Duodenal mucosa (tissue), 2 donors: ENCODE measurements around the gene COL12A1.

Experiments
- H3K27ac ChIP-seq: one replicate; pipeline ENCODE4 v1.7.0; 2013; ENCODE audit warnings: low read depth, low read length
- H3K27me3 ChIP-seq, 2 donors: one replicate each; pipeline ENCODE4 v1.7.0; 2013; ENCODE audit warnings: low read length in 2 of 2, control low read depth in 1 of 2; ENCODE audit not compliant: insufficient read depth in 2 of 2, control insufficient read depth in 1 of 2
- H3K36me3 ChIP-seq, 2 donors: one replicate each; pipeline ENCODE4 v1.7.0; 2013; ENCODE audit warnings: low read length in 2 of 2, control low read depth in 1 of 2; ENCODE audit not compliant: insufficient read depth in 2 of 2, control insufficient read depth in 1 of 2
- H3K4me1 ChIP-seq, 2 donors: one replicate each; pipeline ENCODE4 v1.7.0; 2013; ENCODE audit warnings: low read length in 2 of 2, control low read depth in 1 of 2; ENCODE audit not compliant: insufficient read depth in 2 of 2, control insufficient read depth in 1 of 2
- H3K4me3 ChIP-seq, 2 donors: one replicate each; pipeline ENCODE4 v1.7.0; 2013; ENCODE audit warnings: low read length in 2 of 2, low read depth in 1 of 2
- H3K9ac ChIP-seq, 2 donors: one replicate each; pipeline ENCODE4 v1.7.0; 2013; ENCODE audit warnings: low read length in 2 of 2, low read depth in 1 of 2
- H3K9me3 ChIP-seq, 2 donors: one replicate each; pipeline ENCODE4 v1.7.0; 2013; ENCODE audit warnings: low read length in 2 of 2, control low read depth in 1 of 2; ENCODE audit not compliant: control insufficient read depth in 1 of 2

COL12A1 gene

DNA sequence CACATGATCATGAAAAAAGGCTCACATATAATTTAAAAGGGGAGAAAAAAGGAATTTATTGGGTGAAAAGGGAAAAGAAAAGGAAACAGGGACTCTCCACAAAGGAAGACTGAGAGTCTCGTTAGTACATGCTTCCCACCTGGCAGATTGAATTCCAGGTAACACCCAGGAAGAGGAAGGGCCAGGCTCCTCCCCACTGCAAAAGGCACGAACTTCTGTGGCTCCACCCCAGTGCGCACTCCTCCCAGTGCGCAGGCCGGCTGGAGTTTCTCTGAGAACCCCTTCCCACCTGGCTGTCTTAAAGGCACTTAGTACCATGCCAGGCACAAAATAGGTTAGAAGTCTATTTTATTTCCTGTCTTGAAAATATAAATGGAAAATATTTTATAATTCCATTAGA lies 129.8 kb downstream of the COL12A1 start:
- H3K9me3 ChIP-seq = no peaks in the 10 kb centered on the region
- H3K4me3 ChIP-seq = no peak overlapping the region
- no peak overlapping the region for H3K9ac ChIP-seq
- no peaks in the 10 kb centered on the region for H3K4me1 ChIP-seq
- no peaks in the 10 kb centered on the region for H3K36me3 ChIP-seq
- no peak overlapping the region for H3K27ac ChIP-seq
- H3K27me3 ChIP-seq = no peaks in the 10 kb centered on the region

DNA sequence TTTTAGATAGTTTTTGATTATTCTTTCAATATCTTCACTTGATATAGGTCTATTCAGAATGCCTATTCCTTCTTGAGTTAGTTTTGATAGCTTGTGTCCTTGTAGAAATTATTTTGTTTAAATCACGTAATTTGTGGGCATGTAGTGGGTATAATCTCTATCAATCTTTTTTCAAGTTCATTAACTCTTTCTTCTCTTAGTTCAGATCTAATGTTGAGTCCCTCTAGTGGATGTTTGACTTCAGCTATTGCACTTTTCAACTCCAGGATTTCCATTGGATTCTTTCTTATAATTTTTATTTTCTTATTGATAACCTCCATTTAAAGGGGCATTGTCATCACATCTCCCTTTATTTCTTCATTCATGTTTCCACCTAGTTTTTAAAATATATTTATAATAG lies 135.6 kb downstream of the COL12A1 start:
- H3K4me3 ChIP-seq = no peak overlapping the region

DNA sequence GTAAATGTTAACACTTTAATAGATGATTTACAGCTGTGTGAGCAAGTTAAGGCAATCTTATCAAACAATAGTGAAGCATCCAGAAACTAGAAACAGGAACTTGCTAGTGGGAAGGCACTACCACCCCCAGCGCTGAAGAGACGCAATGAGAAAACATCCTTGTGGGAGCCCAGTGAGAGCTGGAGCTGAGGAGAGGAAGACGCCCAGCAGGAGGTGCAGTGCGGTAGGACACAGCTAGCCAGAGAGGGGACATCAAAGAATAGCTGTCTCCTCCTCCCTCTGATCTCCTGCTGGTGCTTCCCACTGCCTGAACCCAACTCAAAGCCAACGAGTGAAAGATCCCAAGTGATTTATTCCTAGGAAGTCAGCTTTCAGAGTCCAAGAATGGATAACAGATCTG lies 140.3 kb downstream of the COL12A1 start:
- no peaks in the 10 kb centered on the region for H3K4me1 ChIP-seq
- no peaks in the 10 kb centered on the region for H3K9me3 ChIP-seq
- H3K27ac ChIP-seq = no peak overlapping the region

More for the DNA sequence above, 135.6 kb downstream of the COL12A1 start:
- H3K4me1 ChIP-seq = no peaks in the 10 kb centered on the region
- no peaks in the 10 kb centered on the region for H3K36me3 ChIP-seq
- no peak overlapping the region for H3K27ac ChIP-seq
- H3K27me3 ChIP-seq = no peaks in the 10 kb centered on the region
- H3K9me3 ChIP-seq = no peaks in the 10 kb centered on the region
- H3K9ac ChIP-seq = no peak overlapping the region

DNA sequence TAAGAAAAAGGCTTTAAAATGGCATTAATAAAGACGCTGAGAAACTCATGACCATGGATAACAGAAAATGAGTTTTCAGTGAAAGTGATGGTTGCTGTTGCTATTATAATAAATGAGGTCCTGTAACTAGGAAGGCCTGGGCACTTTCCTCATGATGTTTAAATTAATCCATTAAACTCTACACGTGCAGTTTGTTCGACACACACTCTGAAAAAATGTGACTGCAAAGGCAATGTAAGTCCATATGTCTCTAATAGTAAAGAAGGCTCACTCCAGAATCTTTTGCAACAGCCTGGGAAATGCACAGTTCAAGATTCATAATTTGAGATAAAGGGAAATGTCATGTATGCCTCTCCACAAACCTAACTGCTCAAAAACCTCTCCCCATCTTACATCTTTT lies 153.4 kb downstream of the COL12A1 start:
- H3K9ac ChIP-seq = no peak overlapping the region
- H3K27me3 ChIP-seq = no peaks in the 10 kb centered on the region
- no peaks in the 10 kb centered on the region for H3K4me1 ChIP-seq
- H3K27ac ChIP-seq = no peak overlapping the region
- no peak overlapping the region for H3K4me3 ChIP-seq
- no peaks in the 10 kb centered on the region for H3K9me3 ChIP-seq
- H3K36me3 ChIP-seq = no peaks in the 10 kb centered on the region

More for the DNA sequence above, 140.3 kb downstream of the COL12A1 start:
- no peaks in the 10 kb centered on the region for H3K36me3 ChIP-seq
- H3K27me3 ChIP-seq = no peaks in the 10 kb centered on the region
- no peak overlapping the region for H3K4me3 ChIP-seq
- H3K9ac ChIP-seq = no peak overlapping the region

DNA sequence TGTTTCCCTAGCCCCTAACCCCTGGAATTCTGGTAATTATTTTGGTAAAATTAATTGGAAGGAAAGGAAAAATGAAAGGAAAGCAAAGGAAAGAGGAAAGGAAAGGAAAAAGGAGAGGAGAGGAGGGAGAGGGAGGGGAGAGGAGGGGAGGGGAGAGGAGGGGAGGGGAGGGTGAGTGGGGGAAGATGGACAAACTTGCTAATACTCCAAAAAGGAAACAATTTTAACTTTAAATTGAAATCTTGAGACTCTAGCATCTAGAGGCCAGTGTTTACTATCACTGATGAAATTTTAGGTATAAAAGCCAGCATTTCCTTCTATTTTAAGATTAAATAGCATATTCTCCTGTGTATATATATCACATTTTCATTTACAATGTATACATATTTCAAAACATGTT lies 156.5 kb downstream of the COL12A1 start:
- Histone ChIP-seq H3K9ac (no peak overlapping the region), H3K27ac (no peak overlapping the region)

DNA sequence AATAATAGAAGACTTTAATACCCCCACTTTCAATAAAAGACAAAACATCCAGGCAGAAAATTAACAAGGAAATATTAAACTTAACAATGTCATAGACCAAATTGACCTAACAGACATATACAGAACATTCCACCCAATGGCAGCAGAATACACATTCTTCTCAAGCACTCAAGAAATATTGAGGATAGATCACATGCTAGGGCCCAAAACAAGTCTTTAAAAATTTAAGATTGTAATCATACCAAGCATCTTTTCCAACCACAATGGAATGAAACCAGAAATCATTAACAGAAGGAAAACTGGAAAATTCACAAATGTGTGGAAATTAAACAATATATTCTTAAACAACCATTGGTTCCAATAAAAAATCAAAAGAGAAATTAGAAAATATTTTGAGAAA lies 161.0 kb downstream of the COL12A1 start:
- no peak overlapping the region for H3K4me3 ChIP-seq
- no peaks in the 10 kb centered on the region for H3K4me1 ChIP-seq
- H3K9ac ChIP-seq = no peak overlapping the region
- peaks cover 0 to 3% of the 10 kb centered on the region in 2 donors for H3K9me3 ChIP-seq
- H3K27ac ChIP-seq = no peak overlapping the region
- H3K36me3 ChIP-seq = no peaks in the 10 kb centered on the region
- H3K27me3 ChIP-seq = no peaks in the 10 kb centered on the region

More for the DNA sequence above, 156.5 kb downstream of the COL12A1 start:
- H3K27me3 ChIP-seq = no peaks in the 10 kb centered on the region
- H3K4me1 ChIP-seq = no peaks in the 10 kb centered on the region
- H3K9me3 ChIP-seq = no peaks in the 10 kb centered on the region
- no peak overlapping the region for H3K4me3 ChIP-seq
- no peaks in the 10 kb centered on the region for H3K36me3 ChIP-seq

DNA sequence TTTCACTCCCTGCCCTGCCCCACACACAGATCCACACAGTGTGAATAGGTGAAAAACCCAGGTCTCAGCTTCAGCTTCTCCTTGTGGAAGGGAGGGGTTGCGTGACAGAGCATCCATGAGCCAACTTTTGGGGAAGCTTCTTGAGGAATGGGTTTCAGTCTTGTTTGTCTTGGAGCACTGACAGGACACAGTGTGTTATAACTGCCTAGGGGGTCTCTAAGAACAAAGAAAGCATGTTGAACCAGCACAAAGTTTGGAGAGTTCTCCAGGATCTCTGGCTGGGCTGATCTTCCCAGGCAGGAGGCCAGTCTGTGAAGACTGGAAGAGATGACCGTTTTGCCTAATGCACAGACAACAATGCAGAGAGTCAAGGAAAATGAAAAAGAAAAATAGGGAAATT lies 164.5 kb downstream of the COL12A1 start:
- H3K4me3 ChIP-seq = no peak overlapping the region
- no peaks in the 10 kb centered on the region for H3K36me3 ChIP-seq
- H3K27me3 ChIP-seq = no peaks in the 10 kb centered on the region
- H3K9me3 ChIP-seq = peaks cover 0 to 3% of the 10 kb centered on the region in 2 donors
- no peak overlapping the region for H3K9ac ChIP-seq
- no peaks in the 10 kb centered on the region for H3K4me1 ChIP-seq
- no peak overlapping the region for H3K27ac ChIP-seq
